Activated T-cell treated with anti-CD3 and anti-CD28 coated beads, Interleukin-2, amount 50 U/mL, for 4 hours (primary cell): Measurements from ENCODE around the gene MGAT4C. TPM values are rescaled to one million over a fixed set of nuclear protein-coding genes. Genes with fewer than 3 reads are reported as not detected.
"Not testable (repeated sequence)": the region's sequence is repeated elsewhere in the genome, so short reads cannot be mapped to it uniquely, and the experiment has no call there.

Source experiments
- ATAC-seq, 2 donors: fragments of 200-7000 bp; cut with Tn5 transposase; one replicate each; pipeline ENCODE4 v1.10.0; 2021
- DNase-seq: peaks from one replicate; pipeline ENCODE4 v3.0.0-alpha.2; 2020
- H3K27me3 Mint-ChIP-seq: one replicate; pipeline ENCODE4 v1.8.0; 2021; ENCODE audit warnings: low read depth, mixed read lengths
- H3K36me3 Mint-ChIP-seq: one replicate; pipeline ENCODE4 v1.8.0; 2022; ENCODE audit warnings: mixed read lengths; ENCODE audit not compliant: insufficient read depth
- H3K4me1 Mint-ChIP-seq: one replicate; pipeline ENCODE4 v1.8.0; 2021; ENCODE audit warnings: low read depth, mixed read lengths
- H3K4me3 Mint-ChIP-seq: one replicate; pipeline ENCODE4 v1.8.0; 2021; ENCODE audit warnings: mild to moderate bottlenecking, moderate library complexity, mixed read lengths
- H3K9me3 Mint-ChIP-seq: one replicate; pipeline ENCODE4 v1.8.0; 2021; ENCODE audit warnings: mixed read lengths
- total RNA-seq, 3 donors: library from RNA; stranded (reverse); gene quantifications; one replicate each; pipeline ENCODE4 v1.2.1, GENCODE V29; 2021

The MGAT4C gene
- total RNA-seq, result not detected

DNA sequence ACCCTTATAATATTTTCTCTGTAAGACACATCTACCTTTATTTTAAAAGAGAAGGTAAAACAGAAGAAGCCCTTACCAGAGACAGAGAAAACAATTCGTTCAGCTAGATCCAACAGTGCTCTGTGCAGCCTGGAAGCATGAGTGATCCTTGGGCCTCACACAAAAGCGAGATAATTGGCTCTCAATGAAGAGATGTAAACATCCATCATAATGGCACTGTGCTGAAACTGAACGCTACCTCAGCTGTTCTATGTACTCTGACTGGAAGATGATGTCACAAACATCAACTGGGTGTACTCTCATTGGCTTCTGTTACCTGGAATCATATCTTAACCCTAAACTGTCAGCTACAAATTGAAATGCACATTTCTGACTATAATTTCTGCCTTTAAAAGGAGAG, at the start of gene MGAT4C:
MGAT4C (minus strand) TSS at position 229 of the 400 bp plus-strand sequence.
- no peaks in the 10 kb centered on the region for H3K36me3 Mint-ChIP-seq
- H3K4me1 Mint-ChIP-seq, result no peaks in the 10 kb centered on the region
- peaks cover 7% of the 10 kb centered on the region for H3K9me3 Mint-ChIP-seq
- ATAC-seq (no peak), DNase-seq (no peak)
- H3K27me3 Mint-ChIP-seq, result no peaks in the 10 kb centered on the region
- H3K4me3 Mint-ChIP-seq, result no peak within 1 kb of the TSS

DNA sequence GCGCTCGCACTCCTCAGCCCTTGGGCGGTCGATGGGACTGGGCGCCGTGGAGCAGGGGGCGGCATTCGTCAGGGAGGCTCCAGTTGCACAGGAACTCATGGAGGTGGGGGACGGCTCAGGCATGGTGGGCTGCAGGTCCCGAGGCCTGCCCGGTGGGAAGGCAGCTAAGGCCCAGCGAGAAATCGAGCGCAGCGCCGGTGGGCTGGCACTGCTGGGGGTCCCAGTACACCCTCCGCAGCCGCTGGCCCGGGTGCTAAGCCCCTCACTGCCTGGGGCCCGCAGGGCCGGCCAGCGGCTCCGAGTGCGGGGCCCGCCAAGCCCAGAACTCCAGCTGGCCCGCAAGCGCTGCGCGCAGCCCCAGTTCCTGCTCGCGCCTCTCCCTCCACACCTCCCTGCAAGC, 40.2 kb upstream of the MGAT4C start:
- ATAC-seq, H3K9me3 Mint-ChIP-seq, H3K36me3 Mint-ChIP-seq, H3K27me3 Mint-ChIP-seq, H3K4me1 Mint-ChIP-seq, DNase-seq, H3K4me3 Mint-ChIP-seq: not testable (repeated sequence)

GRCh38 chr12:86293682-86294240, 37.6 kb upstream of the MGAT4C start:
- H3K9me3 Mint-ChIP-seq, result peaks cover 14% of the 10 kb centered on the region
- no peaks in the 10 kb centered on the region for H3K4me1 Mint-ChIP-seq
- ATAC-seq (no peak), DNase-seq (no peak)
- no peaks in the 10 kb centered on the region for H3K36me3 Mint-ChIP-seq
- H3K4me3 Mint-ChIP-seq, result no peak overlapping the region
- H3K27me3 Mint-ChIP-seq, result no peaks in the 10 kb centered on the region

GRCh38 chr12:86292480-86292879, 36.3 kb upstream of the MGAT4C start:
- DNase-seq (no peak), ATAC-seq (no peak)
- no peaks in the 10 kb centered on the region for H3K4me1 Mint-ChIP-seq
- no peak overlapping the region for H3K4me3 Mint-ChIP-seq
- H3K27me3 Mint-ChIP-seq, result no peaks in the 10 kb centered on the region
- peaks cover 15% of the 10 kb centered on the region for H3K9me3 Mint-ChIP-seq
- H3K36me3 Mint-ChIP-seq, result no peaks in the 10 kb centered on the region

DNA sequence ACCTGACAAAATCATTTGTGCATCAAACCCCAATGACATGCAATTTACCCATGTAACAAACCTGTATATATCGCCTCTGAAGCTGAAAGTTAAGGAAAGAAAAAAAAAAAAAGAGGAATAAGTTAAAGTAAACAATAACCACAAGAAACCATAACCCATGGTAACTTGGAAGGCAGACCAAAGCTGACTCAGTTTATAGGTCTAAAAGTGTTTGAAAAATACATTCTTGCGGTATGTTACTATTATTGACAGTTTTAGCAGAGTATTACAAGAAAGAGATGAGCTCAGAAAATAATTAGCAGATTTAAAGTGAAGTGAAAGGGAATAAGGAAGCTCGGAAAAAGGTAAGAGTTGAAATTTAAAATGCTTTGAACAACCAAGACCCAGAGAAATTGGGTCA, 34.4 kb upstream of the MGAT4C start:
- Mint-ChIP-seq H3K27me3 (no peaks in the 10 kb centered on the region), H3K4me1 (no peaks in the 10 kb centered on the region), H3K4me3 (no peak overlapping the region), H3K36me3 (no peaks in the 10 kb centered on the region), H3K9me3 (peaks cover 15% of the 10 kb centered on the region)
- DNase-seq, result no peak
- no peak for ATAC-seq

- no peak overlapping the region for H3K4me3 Mint-ChIP-seq
- no peak for ATAC-seq
- no peaks in the 10 kb centered on the region for H3K36me3 Mint-ChIP-seq
- H3K9me3 Mint-ChIP-seq, result peaks cover 7% of the 10 kb centered on the region
- H3K27me3 Mint-ChIP-seq, result no peaks in the 10 kb centered on the region
- no peaks in the 10 kb centered on the region for H3K4me1 Mint-ChIP-seq
- DNase-seq, result no peak
These were observed 29.9 kb upstream of the MGAT4C start for GRCh38 chr12:86286119-86286518.

DNA sequence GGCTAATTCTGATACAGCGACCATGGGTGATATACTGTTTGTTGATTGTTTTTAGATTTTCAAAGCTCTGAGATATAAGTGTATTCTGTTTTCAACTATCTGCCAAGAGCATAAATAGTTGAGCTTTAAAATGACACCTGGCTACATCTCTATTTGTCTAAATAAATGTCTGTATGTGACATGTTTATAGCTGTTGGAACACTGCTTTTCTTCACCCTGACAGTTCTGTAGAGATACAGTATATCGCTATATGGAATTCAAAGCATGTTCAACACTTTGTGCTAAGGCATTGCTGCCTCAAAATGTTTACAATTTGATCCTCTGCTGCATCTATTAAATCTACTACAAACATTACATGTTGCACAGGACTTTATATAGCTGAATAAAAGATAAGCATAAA, 27.4 kb upstream of the MGAT4C start:
- peaks cover 6% of the 10 kb centered on the region for H3K9me3 Mint-ChIP-seq

GRCh38 chr12:86275356-86275755, 19.2 kb upstream of the MGAT4C start:
- Mint-ChIP-seq H3K4me1 (no peaks in the 10 kb centered on the region), H3K4me3 (no peak overlapping the region), H3K9me3 (peaks cover 15% of the 10 kb centered on the region), H3K27me3 (no peaks in the 10 kb centered on the region), H3K36me3 (no peaks in the 10 kb centered on the region)
- DNase-seq, result no peak
- ATAC-seq, result no peak

More for the DNA sequence above, 27.4 kb upstream of the MGAT4C start:
- no peaks in the 10 kb centered on the region for H3K27me3 Mint-ChIP-seq
- ATAC-seq (no peak), DNase-seq (no peak)
- no peaks in the 10 kb centered on the region for H3K36me3 Mint-ChIP-seq
- H3K4me1 Mint-ChIP-seq, result no peaks in the 10 kb centered on the region
- H3K4me3 Mint-ChIP-seq, result no peak overlapping the region

GRCh38 chr12:86265329-86265695, 9.1 kb upstream of the MGAT4C start:
- no peaks in the 10 kb centered on the region for H3K27me3 Mint-ChIP-seq

GRCh38 chr12:86264451-86265328, 8.5 kb upstream of the MGAT4C start:
- DNase-seq (no peak), ATAC-seq (peak in 1 of 2 donors; percentile 46)
- Mint-ChIP-seq H3K4me3 (no peak overlapping the region), H3K4me1 (no peaks in the 10 kb centered on the region), H3K27me3 (no peaks in the 10 kb centered on the region), H3K36me3 (no peaks in the 10 kb centered on the region), H3K9me3 (peaks cover 8% of the 10 kb centered on the region)

More at GRCh38 chr12:86265329-86265695, 9.1 kb upstream of the MGAT4C start:
- Mint-ChIP-seq H3K9me3 (peaks cover 8% of the 10 kb centered on the region), H3K4me1 (no peaks in the 10 kb centered on the region), H3K36me3 (no peaks in the 10 kb centered on the region), H3K4me3 (no peak overlapping the region)
- ATAC-seq, result no peak
- DNase-seq, result no peak

GRCh38 chr12:86261578-86261977, 5.4 kb upstream of the MGAT4C start:
- ATAC-seq (no peak), DNase-seq (no peak)
- Mint-ChIP-seq H3K4me3 (no peak overlapping the region), H3K4me1 (no peaks in the 10 kb centered on the region), H3K36me3 (no peaks in the 10 kb centered on the region), H3K9me3 (peaks cover 9% of the 10 kb centered on the region), H3K27me3 (no peaks in the 10 kb centered on the region)

DNA sequence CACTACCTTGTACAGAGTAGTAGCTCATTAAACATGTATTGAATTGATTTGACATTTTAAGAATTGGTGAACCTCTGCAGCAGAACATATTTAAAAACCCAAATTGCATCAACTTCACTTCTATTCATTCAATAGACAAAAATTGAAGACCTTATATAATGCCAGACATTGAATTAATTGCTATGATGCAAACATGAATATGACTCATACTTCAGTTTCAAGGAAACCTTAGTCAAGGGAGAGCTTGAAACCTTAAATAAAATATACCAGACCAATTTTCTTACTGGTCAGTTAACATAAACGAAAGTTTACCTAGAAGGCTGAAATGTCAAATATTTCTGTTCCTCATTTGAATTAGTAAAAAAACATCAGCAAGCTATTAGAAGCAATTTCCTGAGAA, 5.0 kb upstream of the MGAT4C start:
- Mint-ChIP-seq H3K4me1 (no peaks in the 10 kb centered on the region), H3K4me3 (no peak overlapping the region), H3K27me3 (no peaks in the 10 kb centered on the region), H3K9me3 (peaks cover 11% of the 10 kb centered on the region), H3K36me3 (no peaks in the 10 kb centered on the region)
- DNase-seq, result no peak
- ATAC-seq, result no peak

DNA sequence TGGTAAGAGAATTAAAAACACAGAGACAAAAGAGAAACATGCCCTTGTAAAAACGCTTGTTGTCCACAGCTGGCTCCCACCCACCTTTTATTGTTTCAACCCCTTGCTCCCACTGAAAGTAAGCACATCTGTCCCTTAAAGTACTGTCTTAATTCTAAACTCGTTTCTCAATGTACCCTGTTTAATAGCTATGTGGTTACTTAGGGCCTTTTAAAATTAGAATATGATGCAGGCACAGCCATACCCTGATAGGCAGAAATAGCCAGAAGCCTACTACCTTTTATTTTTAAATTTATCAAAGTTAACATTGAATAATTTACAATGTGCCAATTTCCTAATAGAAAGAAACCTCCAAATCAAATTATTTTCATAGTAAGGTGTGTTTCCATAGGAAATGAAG, 4.0 kb upstream of the MGAT4C start:
- Mint-ChIP-seq H3K4me3 (no peak overlapping the region), H3K4me1 (no peaks in the 10 kb centered on the region)
- ATAC-seq, result no peak

GRCh38 chr12:86257134-86257533, 943 bp upstream of the MGAT4C start:
- ATAC-seq, result no peak
- H3K36me3 Mint-ChIP-seq, result no peaks in the 10 kb centered on the region
- peaks cover 4% of the 10 kb centered on the region for H3K9me3 Mint-ChIP-seq
- no peaks in the 10 kb centered on the region for H3K4me1 Mint-ChIP-seq
- H3K4me3 Mint-ChIP-seq, result no peak overlapping the region
- DNase-seq, result no peak
- no peaks in the 10 kb centered on the region for H3K27me3 Mint-ChIP-seq

More for the DNA sequence above, 4.0 kb upstream of the MGAT4C start:
- Mint-ChIP-seq H3K27me3 (no peaks in the 10 kb centered on the region), H3K9me3 (peaks cover 8% of the 10 kb centered on the region), H3K36me3 (no peaks in the 10 kb centered on the region)
- no peak for DNase-seq
